SU-DHL-6 (cell line): Measurements from ENCODE around the gene DGKB.

Source experiments
- H2AFZ ChIP-seq: fragments of 200-600 bp; sonication (generic); 2 replicates; pipeline ENCODE4 v1.6.1; 2014; ENCODE audit warnings: low read depth, mild to moderate bottlenecking, moderate library complexity, mixed read lengths, antibody characterized with exemption, low read length; ENCODE audit not compliant: severe bottlenecking
- H3F3A ChIP-seq: fragments of 200-600 bp; shearing (Covaris generic); 2 replicates; pipeline ENCODE4 v1.6.0; 2016; ENCODE audit warnings: antibody characterized with exemption, mild to moderate bottlenecking; ENCODE audit not compliant: insufficient read depth
- H3K27ac ChIP-seq: fragments of 200-600 bp; sonication (generic); 2 replicates; pipeline ENCODE4 v1.5.1; 2016; ENCODE audit warnings: low read depth, mild to moderate bottlenecking, low read length, moderate library complexity, mixed read lengths
- H3K27me3 ChIP-seq: fragments of 200-600 bp; sonication (generic), shearing (Covaris generic); 2 replicates; pipeline ENCODE4 v1.6.0; 2014; ENCODE audit warnings: mild to moderate bottlenecking, low read length
- H3K36me3 ChIP-seq: fragments of 200-600 bp; sonication (generic); 2 replicates; pipeline ENCODE4 v1.6.1; 2014; ENCODE audit warnings: mild to moderate bottlenecking, low read length, mixed read lengths
- H3K4me2 ChIP-seq: fragments of 300-600, 200-600 bp; shearing (Covaris generic), sonication (generic); 2 replicates; pipeline ENCODE4 v1.6.0; 2014; ENCODE audit warnings: low read length, low read depth, mild to moderate bottlenecking; ENCODE audit not compliant: poor library complexity, severe bottlenecking
- H3K4me3 ChIP-seq: fragments of 200-600 bp; sonication (generic); 2 replicates; pipeline ENCODE4 v1.5.1; 2014; ENCODE audit warnings: antibody characterized with exemption, low read length, mild to moderate bottlenecking, mixed read lengths; ENCODE audit not compliant: insufficient read depth, poor library complexity, severe bottlenecking
- H3K79me2 ChIP-seq: fragments of 200-600 bp; sonication (generic); 2 replicates; pipeline ENCODE4 v1.6.1; 2014; ENCODE audit warnings: mild to moderate bottlenecking, low read length, moderate library complexity; ENCODE audit not compliant: insufficient read depth
- H3K9ac ChIP-seq: fragments of 200-600 bp; sonication (generic); 2 replicates; pipeline ENCODE4 v1.7.0; 2014; ENCODE audit warnings: mild to moderate bottlenecking, low read length
- H3K9me2 ChIP-seq: fragments of 200-600 bp; sonication (generic); replicated peaks from 2 replicates; pipeline ENCODE4 v1.6.1; 2014; ENCODE audit warnings: low read length; ENCODE audit not compliant: insufficient read depth
- H3K9me3 ChIP-seq: fragments of 200-600 bp; sonication (generic); 2 replicates; pipeline ENCODE4 v1.6.1; 2014; ENCODE audit warnings: low read length, mixed read lengths; ENCODE audit not compliant: insufficient read depth
- H4K20me1 ChIP-seq: fragments of 200-600 bp; sonication (generic); 2 replicates; pipeline ENCODE4 v1.6.1; 2014; ENCODE audit warnings: low read depth, mild to moderate bottlenecking, antibody characterized with exemption, low read length, moderate library complexity, mixed read lengths
- EZH2phosphoT487 ChIP-seq: fragments of 200-600 bp; sonication (generic), shearing (Covaris generic); conservative IDR thresholded peaks from 2 replicates; pipeline ENCODE4 v1.6.1; 2018; ENCODE audit warnings: mild to moderate bottlenecking, antibody characterized with exemption, low read length, moderate library complexity, mixed read lengths
- TF ChIP-seq, protein P1 (sequence below): fragments of 200-600 bp; sonication (generic); IDR thresholded peaks from one replicate; pipeline ENCODE4 v1.5.1; 2017; ENCODE audit warnings: antibody characterized with exemption, mild to moderate bottlenecking, low read length, moderate library complexity; ENCODE audit not compliant: insufficient read depth, poor library complexity, severe bottlenecking

DGKB gene

DNA sequence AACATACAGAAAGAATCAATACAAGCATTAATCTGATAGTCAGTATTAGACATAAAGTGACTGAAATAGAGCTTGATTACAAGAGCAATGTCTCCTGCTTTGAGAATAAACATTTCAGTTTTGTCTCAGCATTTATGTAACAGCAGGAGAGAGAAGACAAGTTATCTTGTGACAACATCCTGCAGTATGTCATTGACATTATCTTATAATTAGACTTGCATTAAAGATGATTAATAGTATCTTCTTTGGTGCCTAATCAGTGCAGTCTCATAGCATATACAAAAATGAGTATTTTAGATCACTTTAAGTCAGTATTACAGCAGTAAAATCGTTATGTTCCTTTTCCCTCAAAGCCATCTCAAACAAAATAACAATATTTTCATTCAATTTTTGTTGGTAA, 477.0 kb downstream of the DGKB start:
- Histone ChIP-seq H3K27ac (no peak overlapping the region), H3K79me2 (no peaks in the 10 kb centered on the region), H3K9me3 (no peaks in the 10 kb centered on the region), H2AFZ (no peak overlapping the region), H3K9ac (no peak overlapping the region), H3K9me2 (0 out of 2 replicates have a peak, but pooled peaks cover 4% of the 10 kb centered on the region), H3K27me3 (no peaks in the 10 kb centered on the region), H3F3A (no peaks in the 10 kb centered on the region), H3K36me3 (no peaks in the 10 kb centered on the region), H3K4me3 (no peak overlapping the region), H3K4me2 (no peak overlapping the region), H4K20me1 (no peaks in the 10 kb centered on the region)
- no peak for TF ChIP-seq EZH2phosphoT487
- TF ChIP-seq, protein P1, sequence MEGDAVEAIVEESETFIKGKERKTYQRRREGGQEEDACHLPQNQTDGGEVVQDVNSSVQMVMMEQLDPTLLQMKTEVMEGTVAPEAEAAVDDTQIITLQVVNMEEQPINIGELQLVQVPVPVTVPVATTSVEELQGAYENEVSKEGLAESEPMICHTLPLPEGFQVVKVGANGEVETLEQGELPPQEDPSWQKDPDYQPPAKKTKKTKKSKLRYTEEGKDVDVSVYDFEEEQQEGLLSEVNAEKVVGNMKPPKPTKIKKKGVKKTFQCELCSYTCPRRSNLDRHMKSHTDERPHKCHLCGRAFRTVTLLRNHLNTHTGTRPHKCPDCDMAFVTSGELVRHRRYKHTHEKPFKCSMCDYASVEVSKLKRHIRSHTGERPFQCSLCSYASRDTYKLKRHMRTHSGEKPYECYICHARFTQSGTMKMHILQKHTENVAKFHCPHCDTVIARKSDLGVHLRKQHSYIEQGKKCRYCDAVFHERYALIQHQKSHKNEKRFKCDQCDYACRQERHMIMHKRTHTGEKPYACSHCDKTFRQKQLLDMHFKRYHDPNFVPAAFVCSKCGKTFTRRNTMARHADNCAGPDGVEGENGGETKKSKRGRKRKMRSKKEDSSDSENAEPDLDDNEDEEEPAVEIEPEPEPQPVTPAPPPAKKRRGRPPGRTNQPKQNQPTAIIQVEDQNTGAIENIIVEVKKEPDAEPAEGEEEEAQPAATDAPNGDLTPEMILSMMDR: no peak

DNA sequence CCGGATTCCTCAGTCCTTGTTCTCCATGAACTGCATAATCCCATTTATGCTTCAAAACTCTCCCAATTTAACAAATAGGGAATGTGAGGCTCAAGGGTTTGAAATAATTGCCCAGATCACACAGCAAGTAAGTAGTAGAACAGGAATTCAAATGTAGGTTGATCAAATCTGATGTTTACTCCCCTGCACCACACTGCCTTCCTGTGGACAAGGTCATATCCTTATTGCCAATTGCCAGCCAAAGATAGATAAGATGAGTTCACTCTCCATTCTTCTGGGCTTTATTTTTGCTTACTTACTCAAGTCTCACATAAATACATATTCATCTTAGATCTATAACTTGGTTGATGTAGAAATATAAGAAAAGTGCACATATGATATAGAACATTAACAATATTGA, 477.9 kb downstream of the DGKB start:
- Histone ChIP-seq H3K27ac (no peak overlapping the region), H3K27me3 (no peaks in the 10 kb centered on the region), H2AFZ (no peak overlapping the region), H3K9me3 (no peaks in the 10 kb centered on the region), H3K4me2 (no peak overlapping the region), H3K4me3 (no peak overlapping the region), H4K20me1 (no peaks in the 10 kb centered on the region), H3K9me2 (0 out of 2 replicates have a peak, but pooled peaks cover 5% of the 10 kb centered on the region), H3K9ac (no peak overlapping the region), H3K36me3 (no peaks in the 10 kb centered on the region), H3K79me2 (no peaks in the 10 kb centered on the region), H3F3A (no peaks in the 10 kb centered on the region)
- no peak for TF ChIP-seq EZH2phosphoT487
- TF ChIP-seq, protein P1: no peak

DNA sequence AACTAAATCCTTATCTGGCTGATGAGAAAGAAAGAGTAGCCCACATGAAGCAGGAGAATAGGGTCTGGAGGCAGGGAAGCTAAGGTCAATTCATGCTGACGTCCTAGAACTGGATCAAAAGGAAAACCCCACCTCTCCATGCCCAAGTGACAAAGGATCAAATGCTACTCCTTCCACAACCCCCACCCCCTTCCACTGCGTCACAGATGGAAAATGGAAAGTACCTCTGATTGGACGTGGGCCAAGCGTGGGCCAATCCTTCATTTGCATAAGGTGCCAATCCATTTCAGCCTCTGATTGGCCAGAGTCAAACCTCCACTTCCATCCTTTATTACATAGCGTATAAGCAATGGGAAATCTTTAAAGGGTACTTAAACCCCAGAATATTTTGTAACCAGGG, 481.8 kb downstream of the DGKB start:
- TF ChIP-seq EZH2phosphoT487: no peak
- TF ChIP-seq, protein P1: no peak
- Histone ChIP-seq H3K27me3 (no peaks in the 10 kb centered on the region), H3K4me2 (no peak overlapping the region)

More for the DNA sequence above, 481.8 kb downstream of the DGKB start:
- Histone ChIP-seq H3K4me3 (no peak overlapping the region), H3K9me2 (0 out of 2 replicates have a peak, but pooled peaks cover 5% of the 10 kb centered on the region), H3K79me2 (no peaks in the 10 kb centered on the region), H3K36me3 (no peaks in the 10 kb centered on the region), H4K20me1 (no peaks in the 10 kb centered on the region), H2AFZ (no peak overlapping the region), H3K27ac (no peak overlapping the region), H3F3A (no peaks in the 10 kb centered on the region), H3K9ac (no peak overlapping the region), H3K9me3 (no peaks in the 10 kb centered on the region)
